ENCODE results near the gene MCUB.
"Not testable (repeated sequence)": the region's sequence is repeated elsewhere in the genome, so short reads cannot be mapped to it uniquely, and the experiment has no call there.

Gene MCUB

DNA sequence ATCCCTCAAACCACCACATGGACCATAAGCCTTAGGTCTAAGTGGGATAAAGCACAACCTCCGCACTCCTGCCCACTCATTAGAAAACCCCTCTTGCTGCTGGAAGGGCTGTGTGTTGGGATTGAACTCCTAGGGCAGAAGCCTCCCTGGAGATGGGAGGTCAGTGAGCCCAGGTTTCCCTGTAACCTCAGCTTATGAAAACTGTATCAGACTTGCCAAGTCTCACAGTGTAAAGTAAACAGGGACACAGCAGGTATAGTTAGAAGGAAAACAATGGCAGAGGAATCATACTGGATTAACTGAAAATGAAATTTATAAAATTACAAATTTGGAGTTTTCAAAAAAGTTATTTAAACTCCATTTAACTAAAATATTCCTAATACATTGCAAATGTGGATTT lies 113.3 kb downstream of the MCUB start:
- Histone ChIP-seq H3K27me3 (ENCODE audit: control insufficient read depth in 2 of 2, insufficient read depth in 2 of 2, low read length in 2 of 2) (no peaks in the 10 kb centered on the region), H3K36me3 (ENCODE audit: control insufficient read depth in 2 of 2, insufficient read depth in 2 of 2, low read length in 2 of 2) (no peaks in the 10 kb centered on the region), H3K9me3 (ENCODE audit: control insufficient read depth in 2 of 2, low read length in 2 of 2) (no peaks in the 10 kb centered on the region), H3K9ac (ENCODE audit: low read depth in 1 of 2, low read length in 2 of 2) (no peak overlapping the region), H3K27ac (ENCODE audit: low read depth in 2 of 2, low read length in 2 of 2) (no peak overlapping the region), H3K4me1 (ENCODE audit: control insufficient read depth in 2 of 2, insufficient read depth in 2 of 2, low read length in 2 of 2) (no peaks in the 10 kb centered on the region), H3K4me3 (ENCODE audit: low read length in 2 of 2) (no peak overlapping the region)

- no peaks in the 10 kb centered on the region for H3K27me3 ChIP-seq (ENCODE audit: control insufficient read depth in 2 of 2, insufficient read depth in 2 of 2, low read length in 2 of 2)
- no peak overlapping the region for H3K9ac ChIP-seq (ENCODE audit: low read depth in 1 of 2, low read length in 2 of 2)
- no peaks in the 10 kb centered on the region for H3K4me1 ChIP-seq (ENCODE audit: control insufficient read depth in 2 of 2, insufficient read depth in 2 of 2, low read length in 2 of 2)
- H3K9me3 ChIP-seq (ENCODE audit: control insufficient read depth in 2 of 2, low read length in 2 of 2), result no peaks in the 10 kb centered on the region
- H3K36me3 ChIP-seq (ENCODE audit: control insufficient read depth in 2 of 2, insufficient read depth in 2 of 2, low read length in 2 of 2), result no peaks in the 10 kb centered on the region
- no peak overlapping the region for H3K27ac ChIP-seq (ENCODE audit: low read depth in 2 of 2, low read length in 2 of 2)
- H3K4me3 ChIP-seq (ENCODE audit: low read length in 2 of 2), result no peak overlapping the region
Measured at GRCh38 chr4:109675181-109675580, 115.1 kb downstream of the MCUB start.

DNA sequence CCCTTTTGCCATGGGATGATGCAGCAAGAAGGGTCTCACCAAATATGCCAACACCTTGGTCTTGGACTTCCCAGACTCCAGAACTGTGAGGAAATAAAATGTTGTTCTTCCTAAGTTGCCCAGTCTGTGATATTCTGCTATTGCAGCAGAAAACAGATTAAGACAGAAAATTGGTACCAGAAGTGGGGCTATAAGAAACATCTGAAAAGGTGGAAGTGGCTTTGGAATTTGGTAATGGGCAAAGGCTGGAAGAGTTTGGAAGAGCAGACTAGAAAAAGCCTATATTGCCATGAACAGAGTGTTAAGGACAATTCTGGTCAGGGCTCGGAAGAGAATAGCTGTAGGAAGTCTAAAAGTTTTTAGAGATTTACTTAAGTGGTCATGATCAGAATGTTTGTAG lies 115.8 kb downstream of the MCUB start:
- Histone ChIP-seq H3K27ac (ENCODE audit: low read depth in 2 of 2, low read length in 2 of 2) (no peak overlapping the region), H3K4me3 (ENCODE audit: low read length in 2 of 2) (no peak overlapping the region), H3K9ac (ENCODE audit: low read depth in 1 of 2, low read length in 2 of 2) (no peak overlapping the region), H3K36me3 (ENCODE audit: control insufficient read depth in 2 of 2, insufficient read depth in 2 of 2, low read length in 2 of 2) (no peaks in the 10 kb centered on the region), H3K9me3 (ENCODE audit: control insufficient read depth in 2 of 2, low read length in 2 of 2) (no peaks in the 10 kb centered on the region), H3K27me3 (ENCODE audit: control insufficient read depth in 2 of 2, insufficient read depth in 2 of 2, low read length in 2 of 2) (no peaks in the 10 kb centered on the region), H3K4me1 (ENCODE audit: control insufficient read depth in 2 of 2, insufficient read depth in 2 of 2, low read length in 2 of 2) (no peaks in the 10 kb centered on the region)

- no peaks in the 10 kb centered on the region for H3K4me1 ChIP-seq (ENCODE audit: control insufficient read depth in 2 of 2, insufficient read depth in 2 of 2, low read length in 2 of 2)
- H3K9me3 ChIP-seq (ENCODE audit: control insufficient read depth in 2 of 2, low read length in 2 of 2), result no peaks in the 10 kb centered on the region
- no peaks in the 10 kb centered on the region for H3K36me3 ChIP-seq (ENCODE audit: control insufficient read depth in 2 of 2, insufficient read depth in 2 of 2, low read length in 2 of 2)
- no peak overlapping the region for H3K4me3 ChIP-seq (ENCODE audit: low read length in 2 of 2)
- no peak overlapping the region for H3K27ac ChIP-seq (ENCODE audit: low read depth in 2 of 2, low read length in 2 of 2)
- H3K9ac ChIP-seq (ENCODE audit: low read depth in 1 of 2, low read length in 2 of 2), result no peak overlapping the region
- H3K27me3 ChIP-seq (ENCODE audit: control insufficient read depth in 2 of 2, insufficient read depth in 2 of 2, low read length in 2 of 2), result no peaks in the 10 kb centered on the region
Measured at GRCh38 chr4:109676886-109677285, 116.8 kb downstream of the MCUB start.

DNA sequence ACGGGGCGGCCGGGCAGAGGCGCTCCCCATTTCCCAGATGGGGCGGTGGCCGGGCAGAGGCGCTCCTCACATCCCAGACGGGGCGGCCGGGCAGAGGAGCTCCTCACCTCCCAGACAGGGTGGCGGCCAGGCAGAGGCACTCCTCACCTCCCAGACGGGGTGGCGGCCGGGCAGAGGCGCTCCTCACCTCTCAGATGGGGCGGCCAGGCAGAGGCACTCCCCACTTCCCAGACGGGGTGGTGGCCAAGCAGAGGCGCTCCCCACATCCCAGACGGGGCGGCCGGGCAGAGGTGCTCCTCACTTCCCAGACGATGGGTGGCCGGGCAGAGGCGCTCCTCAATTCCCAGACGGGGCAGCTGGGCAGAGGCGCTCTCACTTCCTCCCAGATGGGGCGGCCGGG lies 118.4 kb downstream of the MCUB start:
- H3K4me3 ChIP-seq (ENCODE audit: low read length in 2 of 2); H3K27ac ChIP-seq (ENCODE audit: low read depth in 2 of 2, low read length in 2 of 2); H3K9ac ChIP-seq (ENCODE audit: low read depth in 1 of 2, low read length in 2 of 2); H3K9me3 ChIP-seq (ENCODE audit: control insufficient read depth in 2 of 2, low read length in 2 of 2); H3K4me1 ChIP-seq (ENCODE audit: control insufficient read depth in 2 of 2, insufficient read depth in 2 of 2, low read length in 2 of 2); H3K27me3 ChIP-seq (ENCODE audit: control insufficient read depth in 2 of 2, insufficient read depth in 2 of 2, low read length in 2 of 2); H3K36me3 ChIP-seq (ENCODE audit: control insufficient read depth in 2 of 2, insufficient read depth in 2 of 2, low read length in 2 of 2): not testable (repeated sequence)

- H3K36me3 ChIP-seq (ENCODE audit: control insufficient read depth in 2 of 2, insufficient read depth in 2 of 2, low read length in 2 of 2); H3K9ac ChIP-seq (ENCODE audit: low read depth in 1 of 2, low read length in 2 of 2); H3K4me3 ChIP-seq (ENCODE audit: low read length in 2 of 2); H3K27me3 ChIP-seq (ENCODE audit: control insufficient read depth in 2 of 2, insufficient read depth in 2 of 2, low read length in 2 of 2); H3K9me3 ChIP-seq (ENCODE audit: control insufficient read depth in 2 of 2, low read length in 2 of 2); H3K27ac ChIP-seq (ENCODE audit: low read depth in 2 of 2, low read length in 2 of 2); H3K4me1 ChIP-seq (ENCODE audit: control insufficient read depth in 2 of 2, insufficient read depth in 2 of 2, low read length in 2 of 2): not testable (repeated sequence)
Measured at GRCh38 chr4:109678925-109679324, 118.9 kb downstream of the MCUB start.

DNA sequence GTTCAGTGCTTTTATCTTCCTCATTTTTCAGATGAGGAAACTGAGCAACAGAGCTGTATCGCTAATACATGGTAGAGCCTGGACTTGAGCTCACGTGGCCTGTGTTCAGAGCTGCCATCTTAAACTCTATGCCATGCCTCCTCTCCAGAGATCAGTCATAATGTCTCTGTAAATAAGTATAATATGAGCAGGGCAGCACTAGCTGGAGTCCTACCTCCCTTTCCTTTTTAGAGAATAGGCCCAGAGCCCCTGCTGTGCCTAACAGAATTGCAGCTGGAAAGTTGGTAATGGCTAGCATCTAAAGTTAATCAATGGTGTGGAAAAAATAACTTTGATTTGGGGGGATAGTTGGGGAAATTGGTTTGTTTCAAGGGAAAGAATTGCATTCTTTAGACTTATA lies 122.8 kb downstream of the MCUB start:
- peaks cover 5 to 7% of the 10 kb centered on the region in 2 donors for H3K36me3 ChIP-seq (ENCODE audit: control insufficient read depth in 2 of 2, insufficient read depth in 2 of 2, low read length in 2 of 2)
- H3K9ac ChIP-seq (ENCODE audit: low read depth in 1 of 2, low read length in 2 of 2), result no peak overlapping the region
- no peaks in the 10 kb centered on the region for H3K27me3 ChIP-seq (ENCODE audit: control insufficient read depth in 2 of 2, insufficient read depth in 2 of 2, low read length in 2 of 2)
- H3K27ac ChIP-seq (ENCODE audit: low read depth in 2 of 2, low read length in 2 of 2), result no peak overlapping the region
- H3K4me1 ChIP-seq (ENCODE audit: control insufficient read depth in 2 of 2, insufficient read depth in 2 of 2, low read length in 2 of 2), result no peaks in the 10 kb centered on the region
- no peaks in the 10 kb centered on the region for H3K9me3 ChIP-seq (ENCODE audit: control insufficient read depth in 2 of 2, low read length in 2 of 2)
- no peak overlapping the region for H3K4me3 ChIP-seq (ENCODE audit: low read length in 2 of 2)

DNA sequence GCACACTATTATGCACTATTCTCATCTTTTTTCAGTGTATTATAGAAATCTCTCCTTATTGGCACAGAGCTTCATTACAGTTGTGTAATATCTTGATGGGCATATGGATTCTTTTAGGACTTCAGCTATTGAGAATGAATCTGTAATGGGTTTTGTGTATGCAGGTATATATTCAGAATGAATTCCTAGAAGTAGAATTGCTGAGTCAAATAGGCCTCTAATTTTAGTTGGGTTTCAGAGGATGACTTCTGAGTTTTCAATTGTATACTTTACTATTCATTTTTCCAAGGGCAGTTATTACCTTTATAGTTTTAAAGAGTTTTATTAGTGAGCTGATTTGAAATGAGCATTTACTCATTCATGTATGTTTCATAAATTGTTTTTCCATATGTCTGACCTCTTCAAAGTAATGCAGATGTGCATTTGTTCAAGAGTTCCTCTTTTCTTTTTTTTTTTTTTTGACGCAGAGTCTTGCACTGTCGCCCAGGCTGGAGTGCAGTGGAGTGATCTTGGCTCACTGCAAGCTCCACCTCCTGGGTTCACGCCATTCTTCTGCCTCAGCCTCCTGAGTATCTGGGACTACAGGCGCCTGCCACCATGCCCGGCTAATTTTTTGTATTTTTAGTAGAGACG lies 123.7 kb downstream of the MCUB start:
- H3K9ac ChIP-seq (ENCODE audit: low read depth in 1 of 2, low read length in 2 of 2), result no peak overlapping the region
- H3K27ac ChIP-seq (ENCODE audit: low read depth in 2 of 2, low read length in 2 of 2), result no peak overlapping the region
- no peaks in the 10 kb centered on the region for H3K4me1 ChIP-seq (ENCODE audit: control insufficient read depth in 2 of 2, insufficient read depth in 2 of 2, low read length in 2 of 2)
- no peaks in the 10 kb centered on the region for H3K27me3 ChIP-seq (ENCODE audit: control insufficient read depth in 2 of 2, insufficient read depth in 2 of 2, low read length in 2 of 2)
- H3K4me3 ChIP-seq (ENCODE audit: low read length in 2 of 2), result no peak overlapping the region
- H3K36me3 ChIP-seq (ENCODE audit: control insufficient read depth in 2 of 2, insufficient read depth in 2 of 2, low read length in 2 of 2), result peaks cover 5 to 12% of the 10 kb centered on the region in 2 donors
- H3K9me3 ChIP-seq (ENCODE audit: control insufficient read depth in 2 of 2, low read length in 2 of 2), result no peaks in the 10 kb centered on the region

GRCh38 chr4:109684727-109685126 lies 124.7 kb downstream of the MCUB start:
- Histone ChIP-seq H3K36me3 (ENCODE audit: control insufficient read depth in 2 of 2, insufficient read depth in 2 of 2, low read length in 2 of 2) (peaks cover 8 to 12% of the 10 kb centered on the region in 2 donors), H3K4me3 (ENCODE audit: low read length in 2 of 2) (no peak overlapping the region), H3K9ac (ENCODE audit: low read depth in 1 of 2, low read length in 2 of 2) (no peak overlapping the region), H3K9me3 (ENCODE audit: control insufficient read depth in 2 of 2, low read length in 2 of 2) (no peaks in the 10 kb centered on the region), H3K4me1 (ENCODE audit: control insufficient read depth in 2 of 2, insufficient read depth in 2 of 2, low read length in 2 of 2) (no peaks in the 10 kb centered on the region), H3K27me3 (ENCODE audit: control insufficient read depth in 2 of 2, insufficient read depth in 2 of 2, low read length in 2 of 2) (no peaks in the 10 kb centered on the region), H3K27ac (ENCODE audit: low read depth in 2 of 2, low read length in 2 of 2) (no peak overlapping the region)

DNA sequence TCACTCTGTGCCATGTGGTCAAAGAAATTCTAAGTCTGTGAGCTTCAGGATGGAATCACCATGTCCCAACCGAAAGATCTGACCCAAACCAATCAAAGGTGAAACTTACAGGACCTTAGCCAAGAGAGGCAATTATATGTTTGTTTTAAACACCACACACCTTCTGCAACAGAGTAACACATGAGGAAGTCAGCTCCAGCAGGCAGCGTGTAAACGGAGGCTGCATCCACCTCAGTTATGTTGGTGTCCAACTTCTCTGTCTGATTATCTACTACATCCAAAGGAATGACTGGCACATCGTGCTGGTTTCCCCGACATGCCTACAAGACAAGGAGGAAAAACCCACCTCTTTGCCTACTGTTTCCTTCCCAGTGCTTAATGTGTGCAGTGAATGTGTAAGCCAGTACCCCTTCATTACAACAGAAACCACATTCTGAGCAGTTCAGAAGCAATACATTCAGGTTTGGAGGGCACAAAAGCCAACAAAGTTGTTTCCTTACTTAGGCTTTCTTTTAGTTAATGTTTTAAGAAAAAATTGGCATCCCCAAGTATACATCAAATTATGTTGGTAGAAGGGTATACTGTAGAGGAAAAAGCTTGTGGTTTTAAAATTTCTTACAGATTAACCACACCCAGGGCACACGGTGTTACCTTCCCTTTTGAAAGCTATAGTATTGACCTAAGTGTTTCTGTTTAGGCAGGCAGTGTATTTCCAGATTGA lies 130.8 kb downstream of the MCUB start:
- Histone ChIP-seq H3K27me3 (ENCODE audit: control insufficient read depth in 2 of 2, insufficient read depth in 2 of 2, low read length in 2 of 2) (no peaks in the 10 kb centered on the region), H3K27ac (ENCODE audit: low read depth in 2 of 2, low read length in 2 of 2) (no peak overlapping the region), H3K9ac (ENCODE audit: low read depth in 1 of 2, low read length in 2 of 2) (no peak overlapping the region), H3K4me1 (ENCODE audit: control insufficient read depth in 2 of 2, insufficient read depth in 2 of 2, low read length in 2 of 2) (no peaks in the 10 kb centered on the region), H3K9me3 (ENCODE audit: control insufficient read depth in 2 of 2, low read length in 2 of 2) (no peaks in the 10 kb centered on the region), H3K36me3 (ENCODE audit: control insufficient read depth in 2 of 2, insufficient read depth in 2 of 2, low read length in 2 of 2) (peaks cover 40 to 46% of the 10 kb centered on the region in 2 donors), H3K4me3 (ENCODE audit: low read length in 2 of 2) (no peak overlapping the region)

All from mucosa of rectum (tissue), 2 donors.